SU-DHL-6 (cell line): ENCODE results near the gene ALK.

Source experiments
- CTCF ChIP-seq: fragments of 200-600 bp; sonication (generic); IDR thresholded peaks from one replicate; pipeline ENCODE4 v1.5.1; 2017; ENCODE audit warnings: antibody characterized with exemption, mild to moderate bottlenecking, low read length, moderate library complexity; ENCODE audit not compliant: insufficient read depth, poor library complexity, severe bottlenecking
- EZH2phosphoT487 ChIP-seq: fragments of 200-600 bp; sonication (generic), shearing (Covaris generic); conservative IDR thresholded peaks from 2 replicates; pipeline ENCODE4 v1.6.1; 2018; ENCODE audit warnings: mild to moderate bottlenecking, antibody characterized with exemption, low read length, moderate library complexity, mixed read lengths

- no peak for TF ChIP-seq CTCF
- TF ChIP-seq EZH2phosphoT487 = no peak
Observed at GRCh38 chr2:29775937-29776336, 145.4 kb downstream of the ALK start.
